CD14-positive monocyte (primary cell): ENCODE measurements around the gene PRSS27. TPM values are rescaled to one million over a fixed set of nuclear protein-coding genes. Genes with fewer than 3 reads are reported as not detected.
A peak's percentile ranks its signal among the peaks of the same experiment; 100 is the strongest.

Source experiments
- DNase-seq, 3 donors: peaks; one replicate each; pipeline ENCODE4 v3.0.0-alpha.2; 2011 to 2022
- H2AFZ ChIP-seq: 2 replicates; pipeline ENCODE4 v1.6.0; 2012; ENCODE audit warnings: mild to moderate bottlenecking, low read depth, low read length, inconsistent platforms; ENCODE audit not compliant: insufficient read depth, poor library complexity, severe bottlenecking
- H3K27ac ChIP-seq, 2 donors: 1 replicate in 1 of 2; 2 replicates in 1 of 2; pipeline ENCODE4 v1.5.1; 2012 to 2013; ENCODE audit warnings: low read length in 2 of 2, control low read depth in 1 of 2, inconsistent platforms in 1 of 2, low read depth in 1 of 2, mild to moderate bottlenecking in 1 of 2
- H3K27me3 ChIP-seq, 2 donors: one replicate each; pipeline versions ENCODE4 v1.6.0 to v1.6.1; 2011 to 2013; ENCODE audit warnings: low read length in 2 of 2; ENCODE audit not compliant: control insufficient read depth in 2 of 2, insufficient read depth in 2 of 2
- H3K36me3 ChIP-seq, 2 donors: replicated peaks in 1 of 2; 1 replicate in 1 of 2; 2 replicates in 1 of 2; pipeline versions ENCODE4 v1.5.1 to v1.6.1; 2012 to 2013; ENCODE audit warnings: low read length in 2 of 2, control low read depth in 1 of 2, inconsistent platforms in 1 of 2, mild to moderate bottlenecking in 1 of 2; ENCODE audit not compliant: insufficient read depth in 2 of 2, control insufficient read depth in 1 of 2
- H3K4me1 ChIP-seq, 2 donors: 1 replicate in 1 of 2; 2 replicates in 1 of 2; pipeline versions ENCODE4 v1.5.1 to v1.6.1; 2012 to 2013; ENCODE audit warnings: low read length in 2 of 2, control low read depth in 1 of 2, inconsistent platforms in 1 of 2, mild to moderate bottlenecking in 1 of 2, moderate library complexity in 1 of 2; ENCODE audit not compliant: insufficient read depth in 2 of 2, control insufficient read depth in 1 of 2
- H3K4me2 ChIP-seq: replicated peaks from 2 replicates; pipeline ENCODE3; 2012; ENCODE audit warnings: low read length, moderate library complexity, mild to moderate bottlenecking; ENCODE audit not compliant: poor library complexity, severe bottlenecking; ENCODE audit errors: extremely low read depth
- H3K4me3 ChIP-seq, 3 experiments: fragments of 200-600 bp in 1 of 3; sonication (generic) in 1 of 3; replicated peaks in 1 of 3; 1 replicate in 2 of 3; 2 replicates in 1 of 3; pipeline ENCODE4 v1.5.1; 2011 to 2013; ENCODE audit warnings: low read length in 3 of 3, mild to moderate bottlenecking in 3 of 3, control low read depth in 2 of 3, low read depth in 2 of 3, inconsistent platforms in 1 of 3, moderate library complexity in 1 of 3
- H3K79me2 ChIP-seq: 2 replicates; pipeline ENCODE4 v1.6.0; 2012; ENCODE audit warnings: mild to moderate bottlenecking, control low read depth, inconsistent platforms, low read length, moderate library complexity; ENCODE audit not compliant: insufficient read depth
- H3K9ac ChIP-seq: 2 replicates; pipeline ENCODE4 v1.6.0; 2017; ENCODE audit warnings: low read length, mild to moderate bottlenecking; ENCODE audit not compliant: insufficient read depth, poor library complexity, severe bottlenecking
- H3K9me3 ChIP-seq, 2 donors: replicated peaks in 1 of 2; 1 replicate in 1 of 2; 2 replicates in 1 of 2; pipeline versions ENCODE4 v1.5.1 to v1.6.1; 2012 to 2013; ENCODE audit warnings: low read length in 2 of 2, control low read depth in 1 of 2; ENCODE audit not compliant: control insufficient read depth in 1 of 2, insufficient read depth in 1 of 2
- H4K20me1 ChIP-seq: 2 replicates; pipeline ENCODE4 v1.6.0; 2012; ENCODE audit warnings: mild to moderate bottlenecking, low read length, control low read depth, moderate library complexity; ENCODE audit not compliant: insufficient read depth
- H3K27ac Mint-ChIP-seq, 7 donors: one replicate each; pipeline ENCODE4 v1.8.0; 2020; ENCODE audit warnings: mild to moderate bottlenecking in 7 of 7, mixed read lengths in 7 of 7, moderate library complexity in 6 of 7, inconsistent platforms in 2 of 7
- H3K27me3 Mint-ChIP-seq, 3 donors: one replicate each; pipeline ENCODE4 v1.8.0; 2021 to 2022; ENCODE audit warnings: low read depth in 3 of 3, mild to moderate bottlenecking in 3 of 3, mixed read lengths in 3 of 3, moderate library complexity in 3 of 3, inconsistent platforms in 1 of 3
- H3K36me3 Mint-ChIP-seq, 2 donors: one replicate each; pipeline ENCODE4 v1.8.0; 2020; ENCODE audit warnings: mixed read lengths in 2 of 2, inconsistent platforms in 1 of 2, mild to moderate bottlenecking in 1 of 2
- H3K4me1 Mint-ChIP-seq: one replicate; pipeline ENCODE4 v1.8.0; 2020; ENCODE audit warnings: mild to moderate bottlenecking, mixed read lengths
- H3K4me3 Mint-ChIP-seq, 2 donors: one replicate each; pipeline ENCODE4 v1.8.0; 2020; ENCODE audit warnings: mild to moderate bottlenecking in 2 of 2, mixed read lengths in 2 of 2, moderate library complexity in 1 of 2
- H3K9me3 Mint-ChIP-seq, 7 donors: one replicate each; pipeline ENCODE4 v1.8.0; 2020 to 2022; ENCODE audit warnings: mixed read lengths in 7 of 7, mild to moderate bottlenecking in 6 of 7, moderate library complexity in 6 of 7, inconsistent platforms in 2 of 7
- CTCF ChIP-seq: fragments of 200-600 bp; IDR thresholded peaks from one replicate; pipeline ENCODE4 v1.8.0; 2022; ENCODE audit warnings: antibody characterized with exemption, mild to moderate bottlenecking
- WGBS: methylation state at CpG from one replicate; pipeline ENCODE4 v1.1.5; 2013; ENCODE audit warnings: missing lambda C conversion rate; ENCODE audit not compliant: insufficient coverage; 5-methylcytosine and 5-hydroxymethylcytosine counted together
- intact Hi-C, 2 donors: fragments of 100-400 bp; cut with micrococcal nuclease; formaldehyde crosslinking; loops; one replicate each; pipeline versions ENCODE4 v1.15.0 to v1.15.1; 2023
- polyA plus RNA-seq, 3 donors: library from polyadenylated mRNA; depleted of rRNA in 1 of 3; unstranded in 2 of 3; stranded (reverse) in 1 of 3; fragments of 300-500 nt in 2 of 3; fragments of >200 nt in 1 of 3; fragmentation: Illumina TruSeq in 2 of 3; gene quantifications; 1 replicate in 2 of 3; 2 replicates in 1 of 3; pipeline ENCODE4 v1.2.3, GENCODE V29; 2012 to 2021

PRSS27 gene
- polyA plus RNA-seq, 3 donors: 1.1 TPM; not detected in 2

GRCh38 chr16:2713523-2713922 is 6.5 kb downstream of the PRSS27 start:
- H3K27ac Mint-ChIP-seq: peak overlapping the region in 1 of 7 donors; percentile 6
- Histone ChIP-seq H3K9ac (no peak overlapping the region), H3K27me3 (peaks cover 0 to 2% of the 10 kb centered on the region in 2 donors), H3K9me3 (no peaks in the 10 kb centered on the region), H4K20me1 (peaks cover 41% of the 10 kb centered on the region), H3K79me2 (no peaks in the 10 kb centered on the region), H2AFZ (no peak overlapping the region), H3K4me3 (no peak overlapping the region), H3K4me2 (no peak overlapping the region), H3K27ac (no peak overlapping the region), H3K36me3 (peaks cover 10 to 19% of the 10 kb centered on the region in 2 donors), H3K4me1 (peaks cover 4 to 7% of the 10 kb centered on the region in 2 donors)
- TF ChIP-seq CTCF: no peak
- H3K36me3 Mint-ChIP-seq: peaks cover 2 to 9% of the 10 kb centered on the region in 2 donors
- H3K4me3 Mint-ChIP-seq: no peak overlapping the region
- peaks cover 9 to 19% (median 16%) of the 10 kb centered on the region in 3 donors for H3K27me3 Mint-ChIP-seq
- DNase-seq: no peak
- intact Hi-C loops: no loop called here
- peaks cover 0 to 4% (median 0%) of the 10 kb centered on the region in 7 donors for H3K9me3 Mint-ChIP-seq
- 21% methylated on average over 13 of the region's 14 CpGs for WGBS
- H3K4me1 Mint-ChIP-seq: no peaks in the 10 kb centered on the region

GRCh38 chr16:2712546-2712945 is 7.5 kb downstream of the PRSS27 start:
- H3K4me3 ChIP-seq: no peak overlapping the region
- Mint-ChIP-seq H3K4me3 (no peak overlapping the region), H3K4me1 (no peaks in the 10 kb centered on the region), H3K36me3 (peaks cover 12 to 19% of the 10 kb centered on the region in 2 donors), H3K27ac (no peak overlapping the region), H3K27me3 (peaks cover 9 to 17% (median 13%) of the 10 kb centered on the region in 3 donors), H3K9me3 (peaks cover 0 to 4% (median 0%) of the 10 kb centered on the region in 7 donors)
- H3K9ac ChIP-seq: no peak overlapping the region
- H3K27me3 ChIP-seq: peaks cover 0 to 2% of the 10 kb centered on the region in 2 donors
- H3K27ac ChIP-seq: no peak overlapping the region
- H3K9me3 ChIP-seq: no peaks in the 10 kb centered on the region
- TF ChIP-seq CTCF: no peak
- 88% methylated on average over 19 of the region's 21 CpGs for WGBS
- H3K36me3 ChIP-seq: peaks cover 20 to 29% of the 10 kb centered on the region in 2 donors
- H4K20me1 ChIP-seq: peaks cover 51% of the 10 kb centered on the region
- no peaks in the 10 kb centered on the region for H3K79me2 ChIP-seq
- no peak overlapping the region for H2AFZ ChIP-seq
- DNase-seq: no peak
- intact Hi-C loops: no loop called here
- H3K4me1 ChIP-seq: peaks cover 4 to 7% of the 10 kb centered on the region in 2 donors
- H3K4me2 ChIP-seq: no peak overlapping the region
